H1 (cell line): ENCODE measurements around the gene PDE4D.
A peak's percentile ranks its signal among the peaks of the same experiment; 100 is the strongest.

ENCODE experiments used
- BRCA1 ChIP-seq: IDR thresholded peaks from 2 replicates; pipeline ENCODE4 v1.6.1; 2012; ENCODE audit warnings: low read depth, low read length, improper control_type of control experiment
- CEBPB ChIP-seq: IDR thresholded peaks from 2 replicates; pipeline ENCODE4 v1.6.1; 2012; ENCODE audit warnings: low read depth, low read length
- EP300 ChIP-seq, 2 experiments: IDR thresholded peaks; 1 replicate in 1 of 2; 2 replicates in 1 of 2; pipeline ENCODE4 v1.6.1; 2011 to 2012; ENCODE audit warnings: low read depth in 2 of 2, low read length in 2 of 2, mild to moderate bottlenecking in 2 of 2, borderline replicate concordance in 1 of 2, inconsistent platforms in 1 of 2, moderate library complexity in 1 of 2
- EZH2 ChIP-seq: fragments of 200-600 bp; sonication (generic); IDR thresholded peaks from 2 replicates; pipeline ENCODE4 v1.7.1; 2012; ENCODE audit warnings: low read depth, mild to moderate bottlenecking, moderate library complexity, low read length, inconsistent platforms; ENCODE audit not compliant: severe bottlenecking
- POLR2A ChIP-seq, 2 experiments: IDR thresholded peaks; 1 replicate in 1 of 2; 2 replicates in 1 of 2; pipeline ENCODE4 v1.6.1; 2011; ENCODE audit warnings: low read depth in 2 of 2, low read length in 2 of 2, mild to moderate bottlenecking in 2 of 2; ENCODE audit errors: control extremely low read depth in 1 of 2
- RAD21 ChIP-seq, 2 experiments: IDR thresholded peaks in 1 of 2; conservative IDR thresholded peaks in 1 of 2; 2 replicates each; pipeline ENCODE4 v1.6.1; 2011; ENCODE audit warnings: low read depth in 2 of 2, low read length in 2 of 2, improper control_type of control experiment in 1 of 2, inconsistent platforms in 1 of 2, mild to moderate bottlenecking in 1 of 2, moderate library complexity in 1 of 2
- SIN3A ChIP-seq, 2 experiments: IDR thresholded peaks in 1 of 2; conservative IDR thresholded peaks in 1 of 2; 2 replicates each; pipeline ENCODE4 v1.6.1; 2011 to 2012; ENCODE audit warnings: low read length in 2 of 2, improper control_type of control experiment in 1 of 2, low read depth in 1 of 2, mild to moderate bottlenecking in 1 of 2
- SP2 ChIP-seq: IDR thresholded peaks from 2 replicates; pipeline ENCODE4 v1.6.1; 2012; ENCODE audit warnings: mild to moderate bottlenecking, low read length, inconsistent platforms
- TEAD4 ChIP-seq: IDR thresholded peaks from 2 replicates; pipeline ENCODE4 v1.6.1; 2012; ENCODE audit warnings: low read depth, low read length, inconsistent platforms, mixed read lengths
- YY1 ChIP-seq: IDR thresholded peaks from 2 replicates; pipeline ENCODE4 v1.6.1; 2011; ENCODE audit warnings: low read depth, mild to moderate bottlenecking, low read length
- ZNF274 ChIP-seq: IDR thresholded peaks from 2 replicates; pipeline ENCODE4 v1.7.0; 2012; ENCODE audit warnings: low read length, borderline replicate concordance; ENCODE audit errors: extremely low read depth
- TF ChIP-seq, protein P1 (sequence below), 3 experiments: IDR thresholded peaks; 1 replicate in 2 of 3; 2 replicates in 1 of 3; pipeline versions ENCODE4 v1.5.1 to v1.6.1; 2011; ENCODE audit warnings: low read length in 3 of 3, mild to moderate bottlenecking in 3 of 3, inconsistent platforms in 2 of 3, low read depth in 1 of 3, moderate library complexity in 1 of 3; ENCODE audit not compliant: insufficient read depth in 1 of 3; ENCODE audit errors: control extremely low read depth in 1 of 3
- TF ChIP-seq, protein P2 (sequence below): IDR thresholded peaks from 2 replicates; pipeline ENCODE4 v1.6.1; 2012; ENCODE audit warnings: inconsistent platforms

DNA sequence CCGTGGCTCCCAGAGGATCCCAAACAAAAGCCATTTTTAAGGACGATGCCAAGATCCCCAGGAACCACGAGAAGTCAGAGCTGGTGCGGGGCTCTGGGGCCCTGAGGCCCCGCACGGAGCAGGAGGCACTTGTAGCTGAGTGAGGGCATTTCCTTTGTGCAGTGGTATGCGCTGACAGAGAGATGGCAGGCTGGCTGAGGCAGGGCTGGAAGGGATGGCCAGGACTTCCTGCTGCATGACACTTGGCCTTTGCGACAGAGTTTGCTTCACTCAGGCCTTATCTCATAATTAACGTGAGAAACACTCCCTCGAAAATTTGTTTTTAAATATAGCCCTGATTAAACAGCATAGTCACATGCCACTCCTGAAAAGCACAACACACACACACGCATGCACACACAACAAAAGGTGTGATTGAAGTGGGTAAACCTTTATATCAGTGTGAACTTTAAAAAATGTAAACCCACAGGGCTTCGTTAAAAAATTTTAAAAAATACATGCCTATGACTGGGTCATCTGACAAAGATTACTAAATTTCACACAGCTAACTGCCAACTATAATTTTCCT is 536.6 kb downstream of the PDE4D start:
- TF ChIP-seq, protein P1, sequence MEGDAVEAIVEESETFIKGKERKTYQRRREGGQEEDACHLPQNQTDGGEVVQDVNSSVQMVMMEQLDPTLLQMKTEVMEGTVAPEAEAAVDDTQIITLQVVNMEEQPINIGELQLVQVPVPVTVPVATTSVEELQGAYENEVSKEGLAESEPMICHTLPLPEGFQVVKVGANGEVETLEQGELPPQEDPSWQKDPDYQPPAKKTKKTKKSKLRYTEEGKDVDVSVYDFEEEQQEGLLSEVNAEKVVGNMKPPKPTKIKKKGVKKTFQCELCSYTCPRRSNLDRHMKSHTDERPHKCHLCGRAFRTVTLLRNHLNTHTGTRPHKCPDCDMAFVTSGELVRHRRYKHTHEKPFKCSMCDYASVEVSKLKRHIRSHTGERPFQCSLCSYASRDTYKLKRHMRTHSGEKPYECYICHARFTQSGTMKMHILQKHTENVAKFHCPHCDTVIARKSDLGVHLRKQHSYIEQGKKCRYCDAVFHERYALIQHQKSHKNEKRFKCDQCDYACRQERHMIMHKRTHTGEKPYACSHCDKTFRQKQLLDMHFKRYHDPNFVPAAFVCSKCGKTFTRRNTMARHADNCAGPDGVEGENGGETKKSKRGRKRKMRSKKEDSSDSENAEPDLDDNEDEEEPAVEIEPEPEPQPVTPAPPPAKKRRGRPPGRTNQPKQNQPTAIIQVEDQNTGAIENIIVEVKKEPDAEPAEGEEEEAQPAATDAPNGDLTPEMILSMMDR (IDR thresholded peaks at IDR 0.05; ENCODE audit: control extremely low read depth in 1 of 3, insufficient read depth in 1 of 3, low read depth in 1 of 3, low read length in 3 of 3) = peak; percentile 7 to 17 (median 16); a peak in 2 of 4 replicates
- TF ChIP-seq RAD21 (IDR thresholded peaks at IDR 0.05 in 1 of 2, conservative IDR thresholded peaks at IDR 0.05 in 1 of 2; ENCODE audit: low read depth in 2 of 2, low read length in 2 of 2) (0 out of 4 replicates have a peak, but pooled peaks of 1 of the 2 experiments have one; percentile 19), EP300 (IDR thresholded peaks at IDR 0.05; ENCODE audit: borderline replicate concordance in 1 of 2, low read depth in 2 of 2, low read length in 2 of 2) (no peak), EZH2 (no peak), POLR2A (IDR thresholded peaks at IDR 0.05; ENCODE audit: control extremely low read depth in 1 of 2, low read depth in 2 of 2, low read length in 2 of 2) (no peak), TEAD4 (no peak), CEBPB (no peak), SIN3A (conservative IDR thresholded peaks at IDR 0.05 in 1 of 2, IDR thresholded peaks at IDR 0.05 in 1 of 2; ENCODE audit: low read depth in 1 of 2, low read length in 2 of 2) (no peak), ZNF274 (no peak), SP2 (no peak), BRCA1 (no peak), YY1 (0 out of 2 replicates have a peak, but pooled peaks have one; percentile 44)
- TF ChIP-seq, protein P2, sequence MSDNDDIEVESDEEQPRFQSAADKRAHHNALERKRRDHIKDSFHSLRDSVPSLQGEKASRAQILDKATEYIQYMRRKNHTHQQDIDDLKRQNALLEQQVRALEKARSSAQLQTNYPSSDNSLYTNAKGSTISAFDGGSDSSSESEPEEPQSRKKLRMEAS = no peak
